Vagina (tissue), 2 donors: ENCODE data around the gene SGIP1. TPM values are rescaled to one million over a fixed set of nuclear protein-coding genes. Genes with fewer than 3 reads are reported as not detected.

Experiments
- DNase-seq, 2 donors: peaks; one replicate each; pipeline ENCODE4 v3.0.0-alpha.2; 2017; ENCODE audit errors: extremely low spot score in 2 of 2
- H3K27ac ChIP-seq: fragments of 200-600 bp; sonication (generic); one replicate; pipeline ENCODE4 v1.5.1; 2019
- H3K27me3 ChIP-seq: fragments of 200-600 bp; sonication (generic); one replicate; pipeline ENCODE4 v1.5.1; 2019
- H3K36me3 ChIP-seq, 2 donors: fragments of 200-600 bp; sonication (generic); one replicate each; pipeline ENCODE4 v1.5.1; 2017 to 2019
- H3K4me1 ChIP-seq: fragments of 200-600 bp; sonication (generic); one replicate; pipeline ENCODE4 v1.5.1; 2019
- H3K4me3 ChIP-seq, 2 donors: fragments of 200-600 bp; sonication (generic); 1 replicate in 1 of 2; 2 replicates in 1 of 2; pipeline ENCODE4 v1.5.1; 2016 to 2019
- H3K9me3 ChIP-seq: fragments of 200-600 bp; sonication (generic); one replicate; pipeline ENCODE4 v1.5.1; 2019
- POLR2A ChIP-seq, 2 donors: fragments of 450-650 bp; IDR thresholded peaks; one replicate each; pipeline ENCODE4 v1.6.1; 2017; ENCODE audit warnings: antibody characterized with exemption in 2 of 2, mild to moderate bottlenecking in 2 of 2, moderate library complexity in 2 of 2
- POLR2AphosphoS5 ChIP-seq, 2 donors: sonication (generic); formaldehyde crosslinking; IDR thresholded peaks; one replicate each; pipeline ENCODE4 v1.9.0; 2017; ENCODE audit warnings: antibody characterized with exemption in 2 of 2, mild to moderate bottlenecking in 2 of 2, low read depth in 1 of 2; ENCODE audit not compliant: insufficient read depth in 1 of 2
- intact Hi-C: fragments of 100-400 bp; cut with DNase I; formaldehyde crosslinking; loops from one replicate; pipeline ENCODE4 v1.15.1; 2023
- total RNA-seq: library from RNA; depleted of rRNA; stranded (reverse); fragments of >200 nt; gene quantifications from one replicate; pipeline ENCODE4 v1.2.3, GENCODE V29; 2016
- TF ChIP-seq, protein P1 (sequence below), 3 experiments: fragments of 450-650 bp in 2 of 3; fragments of 200-600 bp in 1 of 3; sonication (generic) in 1 of 3; IDR thresholded peaks; one replicate each; pipeline ENCODE4 v1.5.1; 2017 to 2019; ENCODE audit warnings: antibody characterized with exemption in 3 of 3, mild to moderate bottlenecking in 2 of 3, moderate library complexity in 2 of 3

SGIP1 gene
- total RNA-seq, 1 donor from 2014 or later = 14.0 TPM

DNA sequence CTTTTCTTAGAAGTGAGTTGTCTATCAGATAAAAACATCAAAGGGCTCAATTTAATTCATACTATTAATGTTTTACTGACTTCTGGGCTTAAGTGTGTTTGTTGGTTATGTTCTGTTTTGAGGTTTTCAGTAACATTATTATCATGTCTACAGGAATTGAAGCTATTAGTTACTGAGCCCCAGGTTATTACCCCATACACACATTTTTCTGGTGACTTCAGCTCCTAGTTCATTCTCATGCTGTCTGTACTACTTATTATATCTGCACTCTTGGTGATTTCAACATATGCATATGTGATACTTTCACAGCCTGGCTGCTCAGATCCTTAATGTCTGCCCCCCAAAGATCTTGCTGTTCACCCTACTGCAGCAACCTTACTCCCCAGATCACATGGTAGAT is 27.0 kb upstream of the SGIP1 start:
- DNase-seq = no peak
- intact Hi-C loops = no loop called here

DNA sequence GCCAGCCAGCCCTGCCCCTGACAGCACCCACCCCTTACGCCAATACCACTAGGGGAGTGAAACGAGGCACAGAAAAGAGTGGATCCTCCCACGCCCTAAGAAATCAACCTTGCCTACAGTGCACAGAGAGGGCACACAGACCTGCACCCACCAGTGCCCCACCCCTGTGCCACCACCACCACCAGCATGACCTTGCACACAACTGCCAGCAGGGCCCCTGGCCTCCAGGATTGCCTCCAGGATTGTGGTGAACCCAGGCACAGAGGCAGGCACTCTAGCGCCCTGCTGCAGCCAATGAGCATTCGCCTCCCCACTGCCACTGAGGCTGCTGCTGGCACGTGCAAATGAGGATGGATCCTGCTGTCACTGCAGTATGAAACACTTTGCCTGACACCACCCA is 23.5 kb upstream of the SGIP1 start:
- intact Hi-C loops = no loop called here

More for the DNA sequence above, 27.0 kb upstream of the SGIP1 start:
- Histone ChIP-seq H3K27ac (no peak overlapping the region), H3K36me3 (no peaks in the 10 kb centered on the region), H3K4me1 (no peaks in the 10 kb centered on the region), H3K4me3 (no peak overlapping the region), H3K9me3 (no peaks in the 10 kb centered on the region), H3K27me3 (no peaks in the 10 kb centered on the region)
- TF ChIP-seq POLR2AphosphoS5 (IDR thresholded peaks at IDR 0.05; ENCODE audit: insufficient read depth in 1 of 2, low read depth in 1 of 2) = no peak
- TF ChIP-seq POLR2A (IDR thresholded peaks at IDR 0.05) = no peak
- TF ChIP-seq, protein P1, sequence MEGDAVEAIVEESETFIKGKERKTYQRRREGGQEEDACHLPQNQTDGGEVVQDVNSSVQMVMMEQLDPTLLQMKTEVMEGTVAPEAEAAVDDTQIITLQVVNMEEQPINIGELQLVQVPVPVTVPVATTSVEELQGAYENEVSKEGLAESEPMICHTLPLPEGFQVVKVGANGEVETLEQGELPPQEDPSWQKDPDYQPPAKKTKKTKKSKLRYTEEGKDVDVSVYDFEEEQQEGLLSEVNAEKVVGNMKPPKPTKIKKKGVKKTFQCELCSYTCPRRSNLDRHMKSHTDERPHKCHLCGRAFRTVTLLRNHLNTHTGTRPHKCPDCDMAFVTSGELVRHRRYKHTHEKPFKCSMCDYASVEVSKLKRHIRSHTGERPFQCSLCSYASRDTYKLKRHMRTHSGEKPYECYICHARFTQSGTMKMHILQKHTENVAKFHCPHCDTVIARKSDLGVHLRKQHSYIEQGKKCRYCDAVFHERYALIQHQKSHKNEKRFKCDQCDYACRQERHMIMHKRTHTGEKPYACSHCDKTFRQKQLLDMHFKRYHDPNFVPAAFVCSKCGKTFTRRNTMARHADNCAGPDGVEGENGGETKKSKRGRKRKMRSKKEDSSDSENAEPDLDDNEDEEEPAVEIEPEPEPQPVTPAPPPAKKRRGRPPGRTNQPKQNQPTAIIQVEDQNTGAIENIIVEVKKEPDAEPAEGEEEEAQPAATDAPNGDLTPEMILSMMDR (IDR thresholded peaks at IDR 0.05) = no peak

DNA sequence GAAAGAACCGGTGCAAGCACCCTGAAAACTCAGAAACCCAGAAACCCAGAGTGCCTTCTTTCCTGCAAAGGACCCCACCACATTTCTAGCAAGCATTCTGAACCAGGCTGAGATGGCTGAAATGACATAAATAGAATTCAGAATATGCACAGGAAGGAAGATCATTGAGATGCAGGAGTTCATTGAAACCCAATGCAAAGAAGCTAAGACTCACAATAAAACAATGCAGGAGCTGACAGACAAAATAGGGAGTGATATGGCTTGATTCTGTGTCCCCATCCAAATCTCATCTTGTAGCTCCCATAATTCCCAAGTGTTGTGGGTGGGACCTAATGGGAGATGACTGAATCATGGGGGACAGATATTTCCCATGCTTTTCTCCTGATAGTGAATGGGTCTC is 22.8 kb upstream of the SGIP1 start:
- Histone ChIP-seq H3K27ac (no peak overlapping the region), H3K36me3 (no peaks in the 10 kb centered on the region), H3K4me3 (no peak overlapping the region), H3K4me1 (no peaks in the 10 kb centered on the region), H3K9me3 (no peaks in the 10 kb centered on the region), H3K27me3 (no peaks in the 10 kb centered on the region)
- no peak for DNase-seq
- TF ChIP-seq POLR2AphosphoS5 (IDR thresholded peaks at IDR 0.05; ENCODE audit: insufficient read depth in 1 of 2, low read depth in 1 of 2) (no peak), POLR2A (IDR thresholded peaks at IDR 0.05) (no peak)
- TF ChIP-seq, protein P1 (IDR thresholded peaks at IDR 0.05) = no peak
- intact Hi-C loops = no loop called here

More for the DNA sequence above, 23.5 kb upstream of the SGIP1 start:
- Histone ChIP-seq H3K9me3 (no peaks in the 10 kb centered on the region), H3K36me3 (no peaks in the 10 kb centered on the region), H3K27ac (no peak overlapping the region), H3K4me1 (no peaks in the 10 kb centered on the region), H3K4me3 (no peak overlapping the region), H3K27me3 (no peaks in the 10 kb centered on the region)
- no peak for DNase-seq
- no peak for TF ChIP-seq POLR2A (IDR thresholded peaks at IDR 0.05)

DNA sequence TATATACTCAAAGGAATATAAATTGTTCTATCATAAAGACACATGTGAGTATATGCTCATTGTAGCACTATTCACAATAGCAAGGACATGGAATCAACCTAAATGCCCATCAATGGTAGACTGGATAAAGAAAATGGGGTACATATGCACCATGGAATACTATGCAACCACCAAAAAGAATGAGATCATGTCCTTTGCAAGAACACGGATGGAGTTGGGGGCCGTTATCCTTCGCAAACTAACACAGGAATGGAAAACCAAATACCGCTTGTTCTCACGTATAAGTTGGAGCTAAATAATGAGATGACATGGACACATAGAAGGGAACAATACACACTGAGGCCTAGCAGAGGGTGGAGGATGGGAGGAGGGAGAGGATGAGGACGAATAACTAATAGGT is 16.0 kb upstream of the SGIP1 start:
- Histone ChIP-seq H3K9me3 (no peaks in the 10 kb centered on the region), H3K36me3 (no peaks in the 10 kb centered on the region), H3K4me1 (no peaks in the 10 kb centered on the region), H3K27ac (no peak overlapping the region), H3K27me3 (no peaks in the 10 kb centered on the region), H3K4me3 (no peak overlapping the region)
- no peak for DNase-seq
- intact Hi-C loops = no loop called here
- TF ChIP-seq, protein P1 (IDR thresholded peaks at IDR 0.05) = no peak
- TF ChIP-seq POLR2A (IDR thresholded peaks at IDR 0.05) (no peak), POLR2AphosphoS5 (IDR thresholded peaks at IDR 0.05; ENCODE audit: insufficient read depth in 1 of 2, low read depth in 1 of 2) (no peak)

DNA sequence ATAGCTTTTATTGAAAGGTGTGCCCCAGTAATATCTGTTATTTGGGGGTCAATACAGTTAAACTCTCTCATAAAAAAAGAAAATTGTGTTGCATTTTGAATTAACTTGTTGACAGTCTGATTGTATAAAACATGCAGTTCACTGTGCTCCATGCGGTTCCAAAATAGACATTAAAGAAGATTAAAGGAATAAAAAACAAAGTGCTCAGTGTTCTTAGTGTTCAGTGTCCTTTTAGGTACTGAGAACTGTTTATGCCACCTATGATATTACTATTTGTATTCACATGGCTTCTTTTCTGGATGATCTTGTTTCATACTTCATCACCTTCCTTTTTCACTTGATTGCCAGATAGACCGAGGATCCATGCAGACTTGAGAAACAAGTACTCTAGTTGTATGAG is 15.3 kb upstream of the SGIP1 start:
- Histone ChIP-seq H3K9me3 (no peaks in the 10 kb centered on the region), H3K27me3 (no peaks in the 10 kb centered on the region), H3K4me3 (no peak overlapping the region), H3K4me1 (no peaks in the 10 kb centered on the region), H3K36me3 (no peaks in the 10 kb centered on the region), H3K27ac (no peak overlapping the region)
- intact Hi-C loops = no loop called here
- TF ChIP-seq POLR2AphosphoS5 (IDR thresholded peaks at IDR 0.05; ENCODE audit: insufficient read depth in 1 of 2, low read depth in 1 of 2) (no peak), POLR2A (IDR thresholded peaks at IDR 0.05) (no peak)
- TF ChIP-seq, protein P1 (IDR thresholded peaks at IDR 0.05) = no peak
- no peak for DNase-seq

DNA sequence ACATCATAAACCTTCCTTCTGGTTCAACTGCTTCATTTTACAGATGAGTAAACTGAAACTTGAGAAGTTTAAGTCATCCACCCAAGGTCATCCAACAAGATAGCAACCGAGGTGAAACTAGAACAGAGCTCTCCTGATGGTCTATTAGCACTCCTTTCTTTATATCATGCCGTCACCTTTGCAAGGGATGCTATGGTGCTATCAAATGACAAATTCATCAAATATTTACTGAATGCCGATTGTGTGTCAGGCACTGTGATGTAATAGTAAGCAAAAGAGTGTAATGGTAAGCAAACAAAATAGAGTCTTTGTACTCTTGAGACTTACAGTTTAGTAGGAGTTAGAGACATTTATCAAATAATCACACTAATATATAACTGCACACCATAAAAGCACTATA is 14.0 kb upstream of the SGIP1 start:
- H3K9me3 ChIP-seq = no peaks in the 10 kb centered on the region
- H3K36me3 ChIP-seq = no peaks in the 10 kb centered on the region
- intact Hi-C loops = no loop called here
- no peak overlapping the region for H3K27ac ChIP-seq
- TF ChIP-seq POLR2A (IDR thresholded peaks at IDR 0.05) (no peak), POLR2AphosphoS5 (IDR thresholded peaks at IDR 0.05; ENCODE audit: insufficient read depth in 1 of 2, low read depth in 1 of 2) (no peak)
- TF ChIP-seq, protein P1 (IDR thresholded peaks at IDR 0.05) = no peak
- H3K4me3 ChIP-seq = no peak overlapping the region
- no peaks in the 10 kb centered on the region for H3K4me1 ChIP-seq
- no peaks in the 10 kb centered on the region for H3K27me3 ChIP-seq
- no peak for DNase-seq
